Sigmoid colon (tissue), 7 donors: Measurements from ENCODE around the gene CLK1. TPM values are rescaled to one million over a fixed set of nuclear protein-coding genes. Genes with fewer than 3 reads are reported as not detected.

ENCODE experiments used
- DNase-seq: peaks from one replicate; pipeline ENCODE4 v3.0.0-alpha.2; 2019
- H3K27ac ChIP-seq, 4 donors: fragments of 200-600 bp; sonication (generic); one replicate each; pipeline ENCODE4 v1.5.1; 2016 to 2019; ENCODE audit warnings: mild to moderate bottlenecking in 1 of 4
- H3K27me3 ChIP-seq, 3 donors: fragments of 200-600 bp; sonication (generic); one replicate each; pipeline ENCODE4 v1.5.1; 2019; ENCODE audit warnings: mild to moderate bottlenecking in 1 of 3
- H3K36me3 ChIP-seq, 4 donors: fragments of 200-600 bp; sonication (generic); one replicate each; pipeline ENCODE4 v1.5.1; 2016 to 2019
- H3K4me1 ChIP-seq, 4 donors: fragments of 200-600 bp; sonication (generic); one replicate each; pipeline ENCODE4 v1.5.1; 2017 to 2019
- H3K4me3 ChIP-seq, 4 donors: fragments of 200-600 bp; sonication (generic); one replicate each; pipeline ENCODE4 v1.5.1; 2017 to 2019; ENCODE audit warnings: mild to moderate bottlenecking in 2 of 4, moderate library complexity in 1 of 4
- H3K9me3 ChIP-seq, 4 donors: fragments of 200-600 bp in 3 of 4; sonication (generic) in 3 of 4; one replicate each; pipeline versions ENCODE4 v1.5.1 to v1.6.1; 2013 to 2019
- EP300 ChIP-seq, 4 donors: sonication (generic); formaldehyde crosslinking; IDR thresholded peaks; one replicate each; pipeline ENCODE4 v1.6.1; 2017; ENCODE audit warnings: antibody characterized with exemption in 4 of 4
- POLR2A ChIP-seq, 2 donors: fragments of 450-650 bp; IDR thresholded peaks; one replicate each; pipeline ENCODE4 v1.6.1; 2016; ENCODE audit warnings: antibody characterized with exemption in 2 of 2, mild to moderate bottlenecking in 2 of 2, moderate library complexity in 2 of 2
- POLR2AphosphoS5 ChIP-seq, 4 donors: sonication (generic); formaldehyde crosslinking; IDR thresholded peaks; one replicate each; pipeline ENCODE4 v1.6.1; 2017; ENCODE audit warnings: antibody characterized with exemption in 4 of 4
- WGBS, 2 donors: extraction: QIAGEN DNeasy Blood & Tissue Kit; methylation state at CpG; one replicate each; pipeline ENCODE4 v1.1.7; 2013; 5-methylcytosine and 5-hydroxymethylcytosine counted together
- intact Hi-C: fragments of 100-400 bp; cut with DNase I; formaldehyde crosslinking; loops from one replicate; pipeline ENCODE4 v1.15.1; 2023
- polyA plus RNA-seq, 3 donors: library from polyadenylated mRNA; stranded (reverse); fragments of 200-250 nt; gene quantifications; one replicate each; pipeline ENCODE4 v1.2.3, GENCODE V29; 2013
- total RNA-seq, 4 donors: library from RNA; depleted of rRNA; stranded (reverse); fragments of >200 nt; gene quantifications; one replicate each; pipeline ENCODE4 v1.1.0, GENCODE V29; 2016
- TF ChIP-seq, protein P1 (sequence below), 4 experiments: fragments of 450-650 bp in 3 of 4; fragments of 200-600 bp in 1 of 4; IDR thresholded peaks; one replicate each; pipeline ENCODE4 v1.5.1; 2016 to 2019; ENCODE audit warnings: antibody characterized with exemption in 4 of 4, mild to moderate bottlenecking in 3 of 4, moderate library complexity in 2 of 4
- donor health status: healthy with polysubstance abuse.
- donor health status: Bipolar disorder and iron deficiency.
- donor health status: healthy.

CLK1 gene
- total and polyA plus RNA-seq, 7 donors = 44.4 to 229 (median 150) TPM

DNA sequence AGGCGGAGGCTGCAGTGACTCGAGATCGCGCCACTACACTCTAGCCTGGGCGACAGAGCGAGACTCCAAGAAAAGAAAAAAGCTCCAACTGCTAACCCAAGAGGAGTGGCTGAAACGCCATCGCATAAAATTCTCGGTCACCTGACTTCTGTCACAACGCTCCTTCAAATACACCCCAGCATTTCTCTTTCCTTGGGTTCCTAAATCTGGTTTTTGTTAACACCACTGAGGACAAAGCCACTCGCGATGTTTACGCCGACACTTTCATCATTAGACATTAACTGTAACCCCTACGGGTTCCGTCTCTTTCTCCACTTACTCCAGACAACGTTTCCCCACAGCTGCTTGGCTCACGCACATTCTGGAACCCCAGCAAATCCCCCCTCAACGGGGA lies 679 bp downstream of the CLK1 start:
- TF ChIP-seq POLR2A (IDR thresholded peaks at IDR 0.05) (no peak), EP300 (IDR thresholded peaks at IDR 0.05) (no peak)
- TF ChIP-seq, protein P1, sequence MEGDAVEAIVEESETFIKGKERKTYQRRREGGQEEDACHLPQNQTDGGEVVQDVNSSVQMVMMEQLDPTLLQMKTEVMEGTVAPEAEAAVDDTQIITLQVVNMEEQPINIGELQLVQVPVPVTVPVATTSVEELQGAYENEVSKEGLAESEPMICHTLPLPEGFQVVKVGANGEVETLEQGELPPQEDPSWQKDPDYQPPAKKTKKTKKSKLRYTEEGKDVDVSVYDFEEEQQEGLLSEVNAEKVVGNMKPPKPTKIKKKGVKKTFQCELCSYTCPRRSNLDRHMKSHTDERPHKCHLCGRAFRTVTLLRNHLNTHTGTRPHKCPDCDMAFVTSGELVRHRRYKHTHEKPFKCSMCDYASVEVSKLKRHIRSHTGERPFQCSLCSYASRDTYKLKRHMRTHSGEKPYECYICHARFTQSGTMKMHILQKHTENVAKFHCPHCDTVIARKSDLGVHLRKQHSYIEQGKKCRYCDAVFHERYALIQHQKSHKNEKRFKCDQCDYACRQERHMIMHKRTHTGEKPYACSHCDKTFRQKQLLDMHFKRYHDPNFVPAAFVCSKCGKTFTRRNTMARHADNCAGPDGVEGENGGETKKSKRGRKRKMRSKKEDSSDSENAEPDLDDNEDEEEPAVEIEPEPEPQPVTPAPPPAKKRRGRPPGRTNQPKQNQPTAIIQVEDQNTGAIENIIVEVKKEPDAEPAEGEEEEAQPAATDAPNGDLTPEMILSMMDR (IDR thresholded peaks at IDR 0.05) = no peak
- Histone ChIP-seq H3K27me3 (no peaks in the 10 kb centered on the region), H3K27ac (peak overlapping the region; percentile 100), H3K4me1 (peaks cover 0 to 41% (median 33%) of the 10 kb centered on the region in 4 donors), H3K36me3 (peaks cover 2 to 19% (median 7%) of the 10 kb centered on the region in 4 donors), H3K4me3 (peak overlapping the region; percentile 90 to 100 (median 96)), H3K9me3 (no peaks in the 10 kb centered on the region)
- WGBS, 2 donors = 0% methylated on average over 19 of the region's 19 CpGs
- DNase-seq = no peak
- intact Hi-C loops = loop anchor here (1.0 to 10.0 kb wide), 4 partner anchors 25 to 781 kb away; partner anchors contain the start of genes ORC2 and TMEM237

DNA sequence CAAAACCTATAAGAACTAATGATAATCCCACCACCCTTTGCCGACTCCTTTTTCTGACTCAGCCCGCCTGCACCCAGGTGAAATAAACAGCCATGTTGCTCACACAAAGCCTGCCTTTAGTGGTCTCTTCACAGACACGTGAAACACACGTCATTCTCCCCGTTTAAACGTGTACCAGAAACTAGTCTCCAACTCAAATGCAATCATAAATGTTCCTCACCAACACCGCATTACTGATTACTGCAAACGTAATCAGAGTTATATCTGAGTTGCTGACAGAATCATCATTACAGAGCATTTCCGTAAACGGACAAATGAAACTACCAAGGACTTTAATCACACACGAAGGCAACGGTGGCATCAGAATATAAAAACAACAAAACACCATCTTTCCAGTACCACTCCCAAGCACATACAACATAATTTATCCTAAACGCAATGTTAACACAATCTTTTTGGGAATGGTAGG lies 1.9 kb downstream of the CLK1 start:
- Histone ChIP-seq H3K27ac (peak overlapping the region; percentile 100), H3K4me3 (peak overlapping the region; percentile 90 to 100 (median 96)), H3K4me1 (peaks cover 0 to 54% (median 44%) of the 10 kb centered on the region in 4 donors), H3K27me3 (no peaks in the 10 kb centered on the region), H3K36me3 (peaks cover 11 to 31% (median 19%) of the 10 kb centered on the region in 4 donors), H3K9me3 (no peaks in the 10 kb centered on the region)
- 0% methylated on average over 13 of the region's 13 CpGs for WGBS, 2 donors
- TF ChIP-seq EP300 (IDR thresholded peaks at IDR 0.05) (peak in 1 of 4 donors; percentile 25), POLR2A (IDR thresholded peaks at IDR 0.05) (peak; percentile 41 to 49), POLR2AphosphoS5 (IDR thresholded peaks at IDR 0.05) (peak; percentile 69 to 97 (median 84))
- TF ChIP-seq, protein P1 (IDR thresholded peaks at IDR 0.05) = no peak
- intact Hi-C loops = loop anchor here (5.0 to 10.0 kb wide), 3 partner anchors 100 to 782 kb away; partner anchors contain the start of genes ORC2 and TMEM237
- no peak for DNase-seq

DNA sequence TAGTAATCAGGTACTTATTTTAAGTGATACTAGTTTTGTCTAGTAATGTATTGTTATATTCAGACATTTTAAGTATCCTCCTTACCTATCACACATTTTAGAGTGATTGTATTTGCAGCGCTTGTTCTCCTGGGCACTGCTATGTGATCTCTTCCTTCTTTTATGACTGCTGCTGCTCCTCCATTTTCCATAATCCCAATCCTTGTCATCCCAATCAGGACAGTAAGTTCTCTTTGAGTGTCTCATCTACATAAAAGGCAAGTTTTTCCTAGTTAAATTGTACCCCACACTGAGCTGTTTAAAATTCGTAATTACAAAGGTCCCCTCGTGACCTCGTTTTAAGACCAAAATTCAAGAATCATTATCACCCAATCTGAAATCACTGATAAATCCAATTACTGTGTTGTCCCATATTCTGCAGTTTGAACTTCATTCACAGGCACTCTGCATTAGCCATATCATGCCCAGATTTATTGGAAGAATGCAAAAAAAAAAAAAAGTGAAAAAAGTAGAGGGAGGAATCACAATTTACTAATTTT lies 2.8 kb downstream of the CLK1 start:
- Histone ChIP-seq H3K4me3 (peak overlapping the region; percentile 90 to 100 (median 96)), H3K4me1 (peaks cover 0 to 54% (median 51%) of the 10 kb centered on the region in 4 donors), H3K9me3 (no peaks in the 10 kb centered on the region), H3K36me3 (peaks cover 20 to 40% (median 28%) of the 10 kb centered on the region in 4 donors), H3K27ac (peak overlapping the region; percentile 100), H3K27me3 (no peaks in the 10 kb centered on the region)
- DNase-seq = no peak
- intact Hi-C loops = loop anchor here (1.0 to 10.0 kb wide), 4 partner anchors 49 to 783 kb away; partner anchors contain the start of genes ORC2 and TMEM237
- 8 to 9% methylated on average over 4 of the region's 4 CpGs for WGBS, 2 donors
- TF ChIP-seq, protein P1 (IDR thresholded peaks at IDR 0.05) = no peak
- no peak for TF ChIP-seq EP300 (IDR thresholded peaks at IDR 0.05)
- TF ChIP-seq POLR2A (IDR thresholded peaks at IDR 0.05) = no peak
- no peak for TF ChIP-seq POLR2AphosphoS5 (IDR thresholded peaks at IDR 0.05)

DNA sequence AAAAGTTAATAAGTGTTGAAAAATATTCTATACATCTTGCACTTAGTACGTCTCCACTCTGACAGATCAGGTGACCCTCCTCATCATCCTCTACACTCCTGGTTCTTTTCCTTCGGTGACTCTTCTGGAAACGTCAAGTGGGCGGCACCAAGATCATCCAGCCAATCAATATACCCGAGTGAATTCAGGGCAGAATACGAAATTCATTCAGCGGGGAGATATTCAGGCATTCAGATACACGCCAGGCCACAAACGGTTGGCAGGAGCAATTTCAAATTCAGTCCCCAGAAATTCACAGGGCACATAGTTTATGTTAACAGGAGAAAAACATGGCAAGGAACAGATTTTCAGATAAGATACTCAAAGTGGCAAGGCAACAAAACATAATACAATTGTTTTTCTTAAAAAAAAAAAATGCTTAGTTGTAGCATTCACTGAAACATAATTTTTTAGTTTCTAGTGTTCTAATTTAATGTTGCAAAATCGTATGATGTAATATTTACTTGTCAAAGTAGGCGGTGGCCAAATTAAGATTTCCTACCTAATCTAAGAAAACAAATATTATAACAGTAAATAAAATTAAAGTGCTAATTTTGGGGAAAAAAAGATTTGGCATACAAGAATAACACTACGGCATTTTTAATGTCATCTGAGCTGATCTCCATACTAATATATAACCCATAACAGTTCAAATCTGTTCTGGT lies 4.2 kb downstream of the CLK1 start:
- Histone ChIP-seq H3K27me3 (no peaks in the 10 kb centered on the region), H3K36me3 (peaks cover 34 to 54% (median 42%) of the 10 kb centered on the region in 4 donors), H3K9me3 (no peaks in the 10 kb centered on the region), H3K27ac (peak overlapping the region; percentile 100), H3K4me1 (peaks cover 0 to 60% (median 50%) of the 10 kb centered on the region in 4 donors), H3K4me3 (peak overlapping the region; percentile 9 to 98 (median 92))
- TF ChIP-seq EP300 (IDR thresholded peaks at IDR 0.05) (no peak), POLR2AphosphoS5 (IDR thresholded peaks at IDR 0.05) (peak in 2 of 4 donors; percentile 47 to 56), POLR2A (IDR thresholded peaks at IDR 0.05) (no peak)
- TF ChIP-seq, protein P1 (IDR thresholded peaks at IDR 0.05) = no peak
- WGBS, 2 donors = 48 to 53% methylated on average over 12 of the region's 12 CpGs
- no peak for DNase-seq
- intact Hi-C loops = loop anchor here (5.0 to 10.0 kb wide), 3 partner anchors 102 to 785 kb away; partner anchors contain the start of genes ORC2 and TMEM237
